Measurements from ENCODE around the gene FTO. TPM values are rescaled to one million over a fixed set of nuclear protein-coding genes. Genes with fewer than 3 reads are reported as not detected.
A peak's percentile ranks its signal among the peaks of the same experiment; 100 is the strongest.
"Not testable (repeated sequence)": the region's sequence is repeated elsewhere in the genome, so short reads cannot be mapped to it uniquely, and the experiment has no call there.

Gene FTO
- total RNA-seq, 2 donors from 2014 or later: 72.7 to 73.6 TPM

DNA sequence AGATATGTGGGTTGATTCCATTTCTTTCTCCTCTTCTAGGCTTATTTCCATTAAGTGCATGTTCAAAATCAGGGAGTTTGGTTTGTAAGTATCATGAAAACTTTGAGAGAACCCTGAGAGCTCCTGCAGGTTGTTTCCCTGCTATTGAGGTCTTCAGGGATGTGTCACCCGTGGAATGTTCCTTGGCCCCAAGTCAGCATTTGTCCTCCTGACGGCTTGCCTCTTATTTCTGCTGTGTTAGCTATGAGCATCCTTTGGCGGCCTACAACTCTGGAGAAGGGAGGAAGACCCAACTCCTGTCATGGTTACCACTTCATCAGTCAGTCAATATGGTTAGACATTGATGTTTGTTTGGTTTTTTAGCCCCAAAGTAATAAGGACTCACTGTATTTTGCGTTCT is 180.8 kb downstream of the FTO start:
- DNase-seq (ENCODE audit: low spot score): no peak
- Histone ChIP-seq H3K36me3 (no peaks in the 10 kb centered on the region), H3K4me3 (no peak overlapping the region), H3K27ac (no peak overlapping the region), H3K4me1 (replicated peaks) (no peaks in the 10 kb centered on the region), H3K27me3 (replicated peaks; ENCODE audit: insufficient read depth) (no peaks in the 10 kb centered on the region), H3K9me3 (no peaks in the 10 kb centered on the region)
- no peak for TF ChIP-seq POLR2AphosphoS5 (IDR thresholded peaks at IDR 0.05)
- TF ChIP-seq, protein P1, sequence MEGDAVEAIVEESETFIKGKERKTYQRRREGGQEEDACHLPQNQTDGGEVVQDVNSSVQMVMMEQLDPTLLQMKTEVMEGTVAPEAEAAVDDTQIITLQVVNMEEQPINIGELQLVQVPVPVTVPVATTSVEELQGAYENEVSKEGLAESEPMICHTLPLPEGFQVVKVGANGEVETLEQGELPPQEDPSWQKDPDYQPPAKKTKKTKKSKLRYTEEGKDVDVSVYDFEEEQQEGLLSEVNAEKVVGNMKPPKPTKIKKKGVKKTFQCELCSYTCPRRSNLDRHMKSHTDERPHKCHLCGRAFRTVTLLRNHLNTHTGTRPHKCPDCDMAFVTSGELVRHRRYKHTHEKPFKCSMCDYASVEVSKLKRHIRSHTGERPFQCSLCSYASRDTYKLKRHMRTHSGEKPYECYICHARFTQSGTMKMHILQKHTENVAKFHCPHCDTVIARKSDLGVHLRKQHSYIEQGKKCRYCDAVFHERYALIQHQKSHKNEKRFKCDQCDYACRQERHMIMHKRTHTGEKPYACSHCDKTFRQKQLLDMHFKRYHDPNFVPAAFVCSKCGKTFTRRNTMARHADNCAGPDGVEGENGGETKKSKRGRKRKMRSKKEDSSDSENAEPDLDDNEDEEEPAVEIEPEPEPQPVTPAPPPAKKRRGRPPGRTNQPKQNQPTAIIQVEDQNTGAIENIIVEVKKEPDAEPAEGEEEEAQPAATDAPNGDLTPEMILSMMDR (IDR thresholded peaks at IDR 0.05): no peak
- TF ChIP-seq POLR2A (IDR thresholded peaks at IDR 0.05): no peak
- intact Hi-C loops (cut with DNase I): no loop called here
- 91% methylated on average over 4 of the region's 4 CpGs for WGBS

DNA sequence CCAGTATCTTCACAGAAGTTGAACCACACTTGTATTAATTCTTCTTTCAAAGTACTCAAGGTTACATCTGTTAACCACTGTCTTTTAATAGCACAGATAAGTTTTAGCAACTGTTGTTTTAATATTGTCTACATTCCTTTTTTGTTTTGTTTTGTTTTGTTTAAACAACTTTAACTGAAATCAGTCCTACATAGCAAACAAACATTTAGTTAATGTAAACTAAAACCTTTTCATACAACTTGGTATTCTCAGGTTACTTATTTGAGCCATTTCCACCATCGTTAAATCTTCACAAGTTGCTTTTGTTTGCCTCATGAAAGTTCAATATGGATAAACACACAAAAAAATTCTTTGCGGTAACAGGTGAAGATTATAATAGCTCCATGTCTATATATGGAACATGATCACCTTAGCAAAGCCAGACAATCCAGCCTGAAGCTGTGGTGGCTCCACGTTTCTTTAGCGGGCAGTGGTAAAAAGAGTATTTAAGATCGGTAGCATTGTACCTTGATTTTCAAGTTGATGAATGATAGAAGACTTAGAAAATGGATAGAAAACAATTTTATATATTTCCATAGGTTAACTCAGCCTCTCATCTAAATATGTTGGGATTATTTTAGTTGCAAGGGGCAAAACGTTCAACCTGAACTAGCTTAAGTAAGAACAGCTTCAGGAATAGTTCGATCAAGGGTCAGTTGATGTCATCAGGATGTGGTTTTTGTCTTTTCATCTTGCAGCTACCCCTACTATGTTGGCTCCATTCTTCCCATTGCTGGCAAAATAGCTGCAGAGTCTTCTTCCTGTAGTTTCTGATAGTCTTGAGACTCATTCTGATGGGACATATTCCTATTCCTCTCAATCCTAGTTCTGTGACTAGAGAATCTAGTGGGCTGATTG is 182.8 kb downstream of the FTO start:
- Histone ChIP-seq H3K27ac (no peak overlapping the region), H3K27me3 (replicated peaks; ENCODE audit: insufficient read depth) (no peaks in the 10 kb centered on the region), H3K4me1 (replicated peaks) (no peaks in the 10 kb centered on the region), H3K9me3 (no peaks in the 10 kb centered on the region), H3K4me3 (no peak overlapping the region), H3K36me3 (no peaks in the 10 kb centered on the region)
- intact Hi-C loops (cut with DNase I): no loop called here
- DNase-seq (ENCODE audit: low spot score): no peak
- WGBS: 58% methylated on average over 7 of the region's 7 CpGs
- TF ChIP-seq POLR2AphosphoS5 (IDR thresholded peaks at IDR 0.05): peak; percentile 47
- TF ChIP-seq, protein P1 (IDR thresholded peaks at IDR 0.05): no peak

DNA sequence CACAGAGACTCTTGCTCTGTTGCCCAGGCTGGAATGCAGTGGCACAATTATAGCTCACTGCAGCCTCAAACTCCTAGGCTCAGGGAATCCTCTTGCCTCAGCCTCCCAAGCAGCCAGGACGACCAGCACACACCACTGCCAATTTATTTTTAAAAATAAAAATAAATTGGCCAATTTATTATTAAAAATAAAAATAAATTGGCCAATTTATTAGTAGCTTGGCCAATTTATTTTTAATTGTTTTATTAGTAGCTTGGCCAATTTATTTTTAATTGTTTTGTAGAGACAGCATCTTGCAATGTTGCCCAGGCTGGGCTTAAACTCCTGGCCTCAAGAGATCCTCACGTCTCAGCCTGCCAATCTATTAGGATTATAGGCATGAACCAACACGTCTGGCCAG is 184.3 kb downstream of the FTO start:
- H3K9me3 ChIP-seq: no peaks in the 10 kb centered on the region
- H3K27me3 ChIP-seq (replicated peaks; ENCODE audit: insufficient read depth): no peaks in the 10 kb centered on the region
- no peak for TF ChIP-seq POLR2A (IDR thresholded peaks at IDR 0.05)
- no peak for TF ChIP-seq POLR2AphosphoS5 (IDR thresholded peaks at IDR 0.05)
- TF ChIP-seq, protein P1 (IDR thresholded peaks at IDR 0.05): no peak
- intact Hi-C loops (cut with DNase I): no loop called here
- H3K27ac ChIP-seq: no peak overlapping the region
- no peaks in the 10 kb centered on the region for H3K36me3 ChIP-seq
- WGBS: 67% methylated on average over 3 of the region's 3 CpGs
- no peak overlapping the region for H3K4me3 ChIP-seq
- H3K4me1 ChIP-seq (replicated peaks): no peaks in the 10 kb centered on the region
- DNase-seq (ENCODE audit: low spot score): no peak

DNA sequence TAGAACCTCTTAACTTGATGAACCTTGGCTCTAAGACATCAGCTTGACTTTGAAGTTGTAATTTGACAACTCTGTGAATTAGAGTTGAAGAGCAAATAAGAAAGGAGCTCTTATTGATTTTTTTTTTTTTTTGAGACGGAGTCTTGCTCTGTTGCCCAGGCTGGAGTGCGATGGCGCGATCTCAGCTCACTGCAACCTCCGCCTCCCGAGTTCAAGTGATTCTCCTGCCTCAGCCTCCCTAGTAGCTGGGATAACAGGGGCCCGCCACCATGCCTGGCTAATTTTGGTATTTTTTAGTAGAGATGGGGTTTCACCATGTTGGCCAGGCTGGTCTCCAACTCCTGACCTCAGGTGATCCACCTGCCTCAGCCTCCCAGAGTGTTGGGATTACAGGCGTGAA is 186.9 kb downstream of the FTO start:
- 94% methylated on average over 8 of the region's 8 CpGs for WGBS
- not testable (repeated sequence) for H3K27ac ChIP-seq; H3K9me3 ChIP-seq; H3K4me1 ChIP-seq (replicated peaks); DNase-seq (ENCODE audit: low spot score); H3K27me3 ChIP-seq (replicated peaks; ENCODE audit: insufficient read depth); H3K36me3 ChIP-seq; H3K4me3 ChIP-seq
- intact Hi-C loops (cut with DNase I): loop anchor here (10.0 kb wide), 1 partner anchor 284 kb away; no protein-coding TSS in a partner anchor

DNA sequence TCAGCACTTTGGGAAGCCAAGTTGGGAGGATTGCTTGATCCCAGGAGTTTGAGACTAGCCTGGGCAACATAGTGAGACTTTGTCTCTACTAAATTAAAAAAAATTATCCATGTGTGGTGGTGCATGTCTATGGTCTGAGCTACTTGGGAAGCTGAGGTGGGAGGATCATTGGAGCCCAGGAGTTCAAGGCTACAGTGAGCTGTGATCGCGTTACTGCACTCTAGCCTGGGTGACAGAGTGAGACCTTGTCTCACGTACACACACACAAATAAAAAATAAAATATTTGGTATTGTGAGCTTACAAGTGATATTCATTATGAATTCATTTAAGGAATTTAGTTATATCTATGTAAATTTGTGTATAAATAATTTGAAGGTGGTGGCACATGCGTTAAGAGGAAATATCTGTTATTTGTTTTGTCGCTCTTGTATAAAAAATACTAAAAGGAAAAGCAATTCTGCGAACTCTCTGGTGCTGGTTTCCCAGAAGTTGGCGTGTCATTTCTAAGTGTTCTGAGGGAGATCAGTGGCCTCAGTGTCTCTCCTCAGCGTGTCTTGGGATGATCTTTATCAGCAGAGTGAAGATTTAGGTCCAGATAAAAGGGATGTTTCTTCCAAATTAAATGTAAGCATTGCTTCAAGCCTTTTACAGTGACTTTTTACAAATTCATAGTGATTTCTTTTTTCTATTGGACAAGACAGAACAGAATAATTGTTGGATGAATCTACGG is 187.6 kb downstream of the FTO start:
- 69% methylated on average over 9 of the region's 9 CpGs for WGBS

More for the DNA sequence above, 187.6 kb downstream of the FTO start:
- Histone ChIP-seq H3K9me3 (no peaks in the 10 kb centered on the region), H3K36me3 (no peaks in the 10 kb centered on the region), H3K27ac (no peak overlapping the region), H3K27me3 (replicated peaks; ENCODE audit: insufficient read depth) (no peaks in the 10 kb centered on the region), H3K4me3 (no peak overlapping the region), H3K4me1 (replicated peaks) (no peaks in the 10 kb centered on the region)
- DNase-seq (ENCODE audit: low spot score): no peak
- TF ChIP-seq POLR2AphosphoS5 (IDR thresholded peaks at IDR 0.05) (no peak), POLR2A (IDR thresholded peaks at IDR 0.05) (no peak)
- TF ChIP-seq, protein P1 (IDR thresholded peaks at IDR 0.05): no peak
- intact Hi-C loops (cut with DNase I): loop anchor here (10.0 kb wide), 1 partner anchor 283 kb away; no protein-coding TSS in a partner anchor

Measured in prostate gland (tissue), 2 donors.